Activated CD4-positive, alpha-beta T cell treated with anti-CD3 and anti-CD28 coated beads, Interleukin-2, amount 50 U/mL, for 24 hours (primary cell): ENCODE data around the gene ARHGAP28.

Experiments
- DNase-seq, 2 donors: peaks; one replicate each; pipeline ENCODE4 v3.0.0-alpha.2; 2020; ENCODE audit warnings: low read depth in 1 of 2, low spot score in 1 of 2

Gene ARHGAP28

GRCh38 chr18:6956999-6957398, 227.5 kb downstream of the ARHGAP28 start:
- DNase-seq, result no peak

- DNase-seq, result no peak
Measured at GRCh38 chr18:6959110-6959509, 229.6 kb downstream of the ARHGAP28 start.

GRCh38 chr18:6960124-6960523, 230.6 kb downstream of the ARHGAP28 start:
- DNase-seq, result no peak

- DNase-seq, result no peak
Measured at GRCh38 chr18:6960656-6961055, 231.1 kb downstream of the ARHGAP28 start.

- DNase-seq, result no peak
Measured at GRCh38 chr18:6961331-6961730, 231.8 kb downstream of the ARHGAP28 start.

GRCh38 chr18:6962571-6963451, 233.3 kb downstream of the ARHGAP28 start:
- DNase-seq, result no peak

GRCh38 chr18:6963452-6964097, 234.1 kb downstream of the ARHGAP28 start:
- no peak for DNase-seq
